OCI-M1 (cell line): Measurements from ENCODE around the gene TIMD4.

Experiments used
- DNase-seq: peaks from one replicate; lab custom pipeline; 2025; lab: John Stamatoyannopoulos, UW

TIMD4 gene

GRCh38 chr5:156920861-156921431, 42.1 kb downstream of the TIMD4 start:
- no peak for DNase-seq

- no peak for DNase-seq
These were observed 42.8 kb downstream of the TIMD4 start for GRCh38 chr5:156920042-156920860.

- no peak for DNase-seq
These were observed 44.6 kb downstream of the TIMD4 start for GRCh38 chr5:156918311-156918845.

GRCh38 chr5:156914371-156914737, 48.7 kb downstream of the TIMD4 start:
- DNase-seq = no peak

GRCh38 chr5:156913719-156914370, 49.2 kb downstream of the TIMD4 start:
- DNase-seq = peak; percentile 36

GRCh38 chr5:156913355-156913718, 49.7 kb downstream of the TIMD4 start:
- DNase-seq = no peak

- DNase-seq = no peak
These were observed 50.2 kb downstream of the TIMD4 start for GRCh38 chr5:156912869-156913268.

- DNase-seq = no peak
These were observed 53.8 kb downstream of the TIMD4 start for GRCh38 chr5:156909180-156909579.

GRCh38 chr5:156907667-156908066, 55.4 kb downstream of the TIMD4 start:
- DNase-seq = no peak

GRCh38 chr5:156906807-156907206, 56.2 kb downstream of the TIMD4 start:
- no peak for DNase-seq

- DNase-seq = no peak
These were observed 66.5 kb downstream of the TIMD4 start for GRCh38 chr5:156896546-156896945.

- DNase-seq = no peak
These were observed 69.5 kb downstream of the TIMD4 start for GRCh38 chr5:156893517-156893916.

GRCh38 chr5:156892864-156893263, 70.2 kb downstream of the TIMD4 start:
- no peak for DNase-seq

- DNase-seq = no peak
These were observed 70.8 kb downstream of the TIMD4 start for GRCh38 chr5:156892223-156892622.

- no peak for DNase-seq
These were observed 74.5 kb downstream of the TIMD4 start for GRCh38 chr5:156888520-156888919.

GRCh38 chr5:156883316-156883875, 79.6 kb downstream of the TIMD4 start:
- no peak for DNase-seq

GRCh38 chr5:156879665-156880285, 83.3 kb downstream of the TIMD4 start:
- DNase-seq = no peak

- DNase-seq = no peak
These were observed 91.8 kb downstream of the TIMD4 start for GRCh38 chr5:156871212-156871611.

- DNase-seq = no peak
These were observed 92.6 kb downstream of the TIMD4 start for GRCh38 chr5:156870498-156870839.
